ELR (cell line): Measurements from ENCODE around the gene CNGA3.
"Not testable (repeated sequence)": the region's sequence is repeated elsewhere in the genome, so short reads cannot be mapped to it uniquely, and the experiment has no call there.

Experiments
- DNase-seq: peaks from one replicate; pipeline ENCODE4 v3.0.0-alpha.2; 2015; ENCODE audit warnings: low read depth

Gene CNGA3

GRCh38 chr2:98346311-98347236, at the start of gene CNGA3:
Gene CNGA3 (plus strand): TSS chr2:98346456. CDS start chr2:98369976, 23,520 bp downstream.
- DNase-seq = peak; percentile 19

GRCh38 chr2:98297817-98298682, 48.2 kb upstream of the CNGA3 start:
- no peak for DNase-seq

GRCh38 chr2:98298683-98299164, 47.5 kb upstream of the CNGA3 start:
- no peak for DNase-seq

GRCh38 chr2:98299211-98299905, 46.9 kb upstream of the CNGA3 start:
- DNase-seq = no peak

- no peak for DNase-seq
These were observed 45.9 kb upstream of the CNGA3 start for GRCh38 chr2:98300141-98300874.

- no peak for DNase-seq
These were observed 44.8 kb upstream of the CNGA3 start for GRCh38 chr2:98301469-98301868.

- not testable (repeated sequence) for DNase-seq
These were observed 39.0 kb upstream of the CNGA3 start for GRCh38 chr2:98307131-98307696.

- DNase-seq = peak; percentile 3
These were observed 38.2 kb upstream of the CNGA3 start for GRCh38 chr2:98308068-98308467.

- no peak for DNase-seq
These were observed 37.7 kb upstream of the CNGA3 start for GRCh38 chr2:98308532-98308931.

- DNase-seq = no peak
These were observed 36.7 kb upstream of the CNGA3 start for GRCh38 chr2:98309580-98309979.

GRCh38 chr2:98310010-98310409, 36.2 kb upstream of the CNGA3 start:
- no peak for DNase-seq

GRCh38 chr2:98311090-98311489, 35.2 kb upstream of the CNGA3 start:
- DNase-seq = no peak

GRCh38 chr2:98311771-98312545, 34.3 kb upstream of the CNGA3 start:
- DNase-seq = no peak

- no peak for DNase-seq
These were observed 32.6 kb upstream of the CNGA3 start for GRCh38 chr2:98313492-98314250.

- no peak for DNase-seq
These were observed 32.0 kb upstream of the CNGA3 start for GRCh38 chr2:98314251-98314650.

GRCh38 chr2:98315957-98316356, 30.3 kb upstream of the CNGA3 start:
- no peak for DNase-seq

- DNase-seq = no peak
These were observed 29.0 kb upstream of the CNGA3 start for GRCh38 chr2:98317214-98317613.

- not testable (repeated sequence) for DNase-seq
These were observed 26.1 kb upstream of the CNGA3 start for GRCh38 chr2:98320171-98320570.

GRCh38 chr2:98324181-98324580, 22.1 kb upstream of the CNGA3 start:
- peak; percentile 57 for DNase-seq
